HG02759 (cell line): ENCODE results near the gene UTF1.

ENCODE experiments used
- ATAC-seq: cut with Tn5 transposase; IDR thresholded peaks from one replicate; pipeline ENCODE4 v1.9.1; 2021; ENCODE audit warnings: mild to moderate bottlenecking, moderate library complexity; ENCODE audit not compliant: unreplicated experiment

Gene UTF1

GRCh38 chr10:133196221-133196915, 33.6 kb upstream of the UTF1 start:
- ATAC-seq, result no peak

GRCh38 chr10:133196936-133197758, 32.9 kb upstream of the UTF1 start:
- ATAC-seq, result no peak

- no peak for ATAC-seq
These were observed 32.2 kb upstream of the UTF1 start for GRCh38 chr10:133197786-133198185.

DNA sequence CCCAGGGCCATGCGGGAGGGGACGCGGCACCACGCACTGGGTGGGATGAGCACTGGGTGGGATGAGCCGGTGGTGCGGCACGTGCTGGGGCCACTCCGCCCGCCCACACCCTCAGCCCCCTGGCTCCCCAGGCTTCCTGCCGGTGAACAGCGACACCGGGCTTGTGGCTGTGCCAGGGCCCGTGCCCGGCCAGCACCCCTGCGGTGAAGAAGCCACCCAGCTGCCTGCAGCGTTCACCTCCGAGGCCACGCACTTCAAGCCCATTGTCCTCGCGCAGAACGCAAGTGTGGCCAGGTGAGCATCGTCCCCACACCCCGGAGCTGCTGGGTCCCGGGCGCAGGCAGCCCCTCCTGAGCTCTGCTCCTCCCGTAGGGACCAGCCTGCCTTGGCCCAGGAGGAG, 31.8 kb upstream of the UTF1 start:
- ATAC-seq, result no peak

GRCh38 chr10:133198621-133199487, 31.2 kb upstream of the UTF1 start:
- no peak for ATAC-seq

GRCh38 chr10:133199488-133199885, 30.5 kb upstream of the UTF1 start:
- ATAC-seq, result no peak

GRCh38 chr10:133199992-133200611, 29.9 kb upstream of the UTF1 start:
- no peak for ATAC-seq

DNA sequence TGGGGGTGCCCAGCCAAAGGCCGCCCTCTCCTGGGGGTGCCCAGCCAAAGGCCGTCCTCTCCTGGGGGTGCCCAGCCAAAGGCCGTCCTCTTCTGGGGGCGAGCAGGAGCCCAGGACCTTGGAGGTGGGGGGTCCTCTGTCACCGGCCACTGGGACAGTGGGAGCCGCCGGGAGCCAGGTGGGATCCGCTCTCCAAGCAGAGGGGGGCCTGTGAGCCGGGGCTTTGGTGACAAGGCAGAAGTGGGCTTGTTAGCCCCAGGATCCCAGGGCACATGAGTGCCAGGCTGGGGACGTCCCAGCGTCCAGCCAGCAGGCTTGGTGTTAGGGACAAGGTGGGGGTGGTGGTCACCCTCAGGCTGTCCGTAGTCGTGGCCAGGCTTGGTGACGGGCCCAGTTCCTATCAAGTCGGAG, 29.4 kb upstream of the UTF1 start:
- no peak for ATAC-seq

GRCh38 chr10:133201151-133201947, 28.7 kb upstream of the UTF1 start:
- ATAC-seq, result no peak

DNA sequence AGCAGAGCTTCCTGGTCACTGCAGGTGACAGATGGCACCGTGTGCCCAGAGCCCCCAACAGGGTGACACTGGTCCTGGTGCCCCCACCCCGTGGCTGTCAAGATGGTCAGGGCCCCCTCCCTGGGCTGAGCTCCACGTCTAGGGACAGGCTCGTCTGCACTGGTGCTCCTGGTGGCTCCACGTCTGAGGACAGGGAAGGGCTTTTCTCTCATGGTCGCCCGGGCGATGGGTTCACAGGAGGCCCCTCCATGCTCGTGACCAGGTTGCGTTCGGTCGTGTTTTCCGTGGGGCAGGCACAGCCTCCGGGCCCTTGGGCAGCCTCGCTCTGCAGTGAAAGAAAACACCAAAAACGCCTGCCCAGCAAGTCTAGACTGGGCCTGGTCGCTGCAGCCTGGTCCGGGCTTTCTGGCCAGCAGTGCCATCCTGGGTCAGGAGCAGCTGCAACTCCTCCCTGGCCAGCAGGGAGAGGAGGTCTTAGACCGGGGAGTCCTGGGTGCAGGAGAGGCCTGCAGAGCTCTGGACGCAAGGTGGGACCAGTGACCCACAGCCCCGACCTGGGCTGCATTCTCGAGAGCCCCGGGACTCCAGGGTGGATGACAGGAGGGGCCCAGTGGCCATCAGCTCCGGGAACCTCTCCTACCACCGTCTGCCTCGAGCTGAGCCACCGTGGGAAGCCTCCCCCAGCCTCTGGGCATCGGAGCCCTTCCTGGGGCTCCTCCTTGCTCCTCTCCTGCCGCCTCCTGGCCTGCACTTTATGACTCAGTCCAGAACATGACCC, 27.9 kb upstream of the UTF1 start:
- ATAC-seq, result no peak

DNA sequence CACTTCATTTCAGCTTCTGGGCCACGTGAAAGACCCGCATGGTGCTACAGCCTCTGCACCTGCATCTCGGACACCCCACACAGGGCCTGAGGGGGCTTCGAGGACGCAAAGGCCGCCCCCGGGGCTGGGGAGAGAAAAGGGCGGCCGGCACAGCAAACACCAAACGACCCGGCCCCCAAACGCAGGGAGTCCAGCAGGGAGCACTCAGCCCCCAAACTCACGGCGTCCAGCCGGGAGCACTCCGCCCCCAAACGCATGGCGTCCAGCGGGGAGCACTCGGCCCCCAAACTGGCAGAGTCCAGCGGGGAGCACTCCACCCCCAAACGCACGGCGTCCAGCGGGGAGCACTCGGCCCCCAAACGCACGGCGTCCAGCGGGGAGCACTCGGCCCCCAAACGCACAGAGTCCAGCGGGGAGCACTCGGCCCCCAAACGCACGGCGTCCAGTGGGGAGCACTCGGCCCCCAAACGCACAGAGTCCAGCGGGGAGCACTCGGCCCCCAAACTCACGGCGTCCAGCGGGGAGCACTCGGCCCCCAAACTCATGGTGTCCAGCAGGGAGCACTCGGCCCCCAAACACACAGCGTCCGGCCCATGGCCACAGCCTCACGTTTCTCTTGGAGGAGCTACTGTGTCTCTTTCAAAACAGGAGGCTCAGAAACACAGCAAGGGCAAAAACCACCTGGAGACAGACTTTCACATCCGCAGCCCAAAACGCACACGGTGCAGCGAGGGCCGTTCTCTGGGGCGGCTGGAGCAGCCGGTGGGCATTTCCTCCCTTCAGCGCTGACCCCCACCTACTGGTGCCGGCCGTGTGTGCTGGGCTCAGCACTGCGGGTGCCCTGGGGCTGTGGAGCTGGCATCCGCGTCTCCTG, 27.0 kb upstream of the UTF1 start:
- no peak for ATAC-seq

GRCh38 chr10:133203652-133204195, 26.3 kb upstream of the UTF1 start:
- ATAC-seq, result no peak

DNA sequence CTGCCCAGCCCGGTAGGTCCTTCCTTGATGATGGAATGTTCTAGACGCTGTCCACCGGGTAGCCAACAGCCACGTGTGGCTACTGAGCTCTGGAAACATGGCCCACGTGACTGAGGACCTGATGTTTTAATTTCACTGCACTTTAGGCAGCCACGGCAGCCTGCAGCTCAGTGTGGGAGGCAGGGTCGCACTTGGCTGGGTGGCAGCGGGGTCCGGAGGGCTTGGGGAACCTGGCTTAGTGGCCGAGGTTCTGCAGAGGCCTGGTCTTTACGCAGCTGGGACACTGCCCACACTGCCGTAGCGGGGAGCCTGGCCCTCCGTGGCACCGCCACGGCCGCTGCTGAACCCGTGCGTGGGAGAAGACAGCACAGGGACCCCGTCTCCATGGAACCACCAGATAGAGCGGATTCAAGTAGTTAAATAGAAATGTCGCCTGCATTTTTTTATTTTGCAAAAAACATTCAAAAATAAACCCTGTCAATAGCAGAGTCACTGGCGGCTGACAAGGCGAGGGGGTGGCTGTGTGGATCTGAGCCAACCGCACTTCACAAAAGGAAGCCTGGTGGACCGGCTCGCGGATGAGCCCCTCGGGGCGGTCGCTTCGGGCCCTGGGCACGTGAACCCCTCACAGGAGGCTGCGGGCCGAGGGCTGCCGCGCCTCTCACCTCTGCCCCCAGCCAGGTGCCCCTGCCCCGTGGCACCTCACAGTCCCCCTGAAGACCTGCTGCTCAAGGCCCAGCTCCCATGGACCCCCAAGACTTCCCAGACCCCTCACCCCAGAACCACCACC, 25.6 kb upstream of the UTF1 start:
- no peak for ATAC-seq

GRCh38 chr10:133205146-133205545, 24.9 kb upstream of the UTF1 start:
- no peak for ATAC-seq

GRCh38 chr10:133206356-133207040, 23.5 kb upstream of the UTF1 start:
- no peak for ATAC-seq

DNA sequence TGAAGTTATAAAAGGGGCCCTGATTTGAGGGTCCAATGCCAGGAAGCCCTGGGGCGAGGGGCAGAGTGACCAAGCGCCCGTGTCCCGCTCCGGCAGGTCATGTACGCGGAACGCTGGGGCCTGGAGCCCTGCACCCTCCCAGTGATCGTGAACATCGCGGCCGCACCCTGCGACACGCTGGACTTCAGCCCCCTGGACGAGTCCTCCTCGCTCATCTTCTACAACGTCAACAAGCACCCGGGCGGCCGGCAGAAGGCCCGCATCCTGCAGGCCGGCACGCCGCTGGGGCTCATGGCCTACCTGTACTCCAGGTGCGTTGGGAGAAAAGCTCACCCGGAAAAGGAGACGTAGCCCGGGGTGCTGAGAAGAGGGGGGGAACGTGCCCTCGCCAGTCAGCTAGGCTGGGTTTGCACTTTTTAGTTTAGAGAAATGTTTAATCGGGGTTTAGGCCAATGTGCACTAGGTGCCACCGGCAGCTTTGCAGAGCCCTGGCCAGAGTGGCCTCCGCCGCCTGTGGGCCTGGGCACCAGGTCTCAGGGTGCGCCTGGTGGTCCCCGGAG, 22.9 kb upstream of the UTF1 start:
- ATAC-seq, result no peak
